Stimulated activated CD8-positive, alpha-beta memory T cell treated with anti-CD3 and anti-CD28 coated beads, Interleukin-4, amount 100 ng/mL, for 4 hours (primary cell): ENCODE results near the gene CDC25A.
A peak's percentile ranks its signal among the peaks of the same experiment; 100 is the strongest.

Source experiments
- DNase-seq, 2 donors: peaks; one replicate each; pipeline ENCODE4 v3.0.0-alpha.2; 2020; ENCODE audit warnings: low read depth in 2 of 2, low spot score in 1 of 2

CDC25A gene

DNA sequence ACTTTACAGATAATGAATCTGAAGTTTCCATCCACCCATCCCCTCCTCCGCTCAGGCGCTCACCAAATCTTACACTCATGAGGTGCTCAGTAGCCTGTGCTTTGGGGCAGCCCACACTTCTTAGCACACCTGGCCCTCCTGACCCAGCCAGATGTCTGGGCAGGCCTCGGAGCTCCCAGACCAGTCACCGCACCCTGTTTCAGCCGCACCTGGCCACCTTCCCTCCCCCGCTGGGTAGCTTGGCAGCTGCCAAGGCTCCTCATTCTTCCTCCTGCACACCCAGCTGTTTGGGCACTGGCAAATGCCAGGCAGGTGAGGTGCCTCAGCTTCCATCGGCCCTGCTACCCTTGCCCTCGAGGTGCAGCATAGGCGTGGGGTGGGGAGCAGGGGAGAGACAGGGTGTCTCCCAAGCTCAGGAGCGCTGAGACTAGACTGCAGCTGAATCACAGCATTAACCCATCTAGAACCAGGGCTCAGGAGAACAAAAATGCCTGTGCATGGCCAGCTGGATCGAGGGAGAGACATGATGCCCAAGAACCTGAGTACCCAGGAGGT, 45.8 kb downstream of the CDC25A start:
- DNase-seq, result no peak

DNA sequence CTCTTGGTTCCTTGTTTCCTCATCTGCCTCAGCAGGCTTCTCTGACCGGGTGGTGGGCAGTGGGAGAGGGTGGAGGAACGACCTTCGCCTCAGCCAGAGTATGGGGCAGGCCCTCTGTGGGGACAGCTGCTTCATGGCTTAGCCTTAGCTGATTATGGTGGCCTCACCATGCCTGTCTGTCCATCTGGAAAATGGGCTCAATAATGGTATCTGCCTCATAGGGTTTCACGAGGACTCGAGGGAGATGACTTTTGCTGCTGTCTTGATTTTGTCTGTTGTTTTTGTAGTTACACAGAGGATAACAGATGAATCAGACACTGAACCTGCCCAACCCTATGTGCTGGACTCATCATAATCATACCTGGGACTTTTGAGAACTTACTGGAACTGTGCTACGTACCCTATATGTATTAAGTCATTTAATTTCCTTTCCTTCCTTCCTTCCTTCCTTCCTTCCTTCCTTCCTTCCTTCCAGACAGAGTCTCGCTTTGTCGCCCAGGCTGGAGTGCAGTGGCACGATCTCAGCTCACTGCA, 46.5 kb downstream of the CDC25A start:
- DNase-seq, result no peak

DNA sequence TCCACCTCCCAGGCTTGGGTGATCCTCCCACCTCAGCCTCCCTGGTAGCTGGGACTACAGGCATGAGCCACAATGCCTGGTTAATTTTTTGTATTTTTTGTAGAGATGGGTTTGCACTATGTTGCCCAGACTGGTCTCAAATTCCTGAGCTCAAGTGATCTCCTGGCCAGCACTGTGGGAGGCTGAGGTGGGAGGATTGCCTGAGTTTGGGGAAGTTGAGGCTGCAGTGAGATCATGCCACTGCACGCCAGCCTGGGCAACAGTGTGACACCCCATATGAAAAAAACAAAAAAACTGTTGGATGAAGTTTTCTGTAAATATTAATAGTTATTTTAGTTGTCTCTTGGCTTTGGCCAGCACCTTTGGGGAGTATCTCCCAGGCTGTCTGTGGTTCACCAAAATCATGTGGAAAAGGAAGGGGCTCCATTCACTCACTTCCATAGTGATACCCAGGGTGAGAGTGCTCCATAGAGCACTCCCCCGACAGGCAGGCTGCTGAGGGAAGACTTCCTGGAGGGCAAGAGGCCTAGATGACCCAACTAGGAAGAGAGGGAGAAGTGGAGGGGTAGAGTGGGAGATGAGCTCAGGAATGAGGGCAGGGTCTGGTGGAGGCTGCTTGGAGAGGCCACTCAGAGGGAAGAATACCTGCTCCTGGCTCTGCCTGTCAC, 47.1 kb downstream of the CDC25A start:
- no peak for DNase-seq

- no peak for DNase-seq
Measured at GRCh38 chr3:48140336-48140757, 47.9 kb downstream of the CDC25A start.

GRCh38 chr3:48137425-48137999, 50.7 kb downstream of the CDC25A start:
- DNase-seq, result no peak

GRCh38 chr3:48135552-48136495, 52.4 kb downstream of the CDC25A start:
- DNase-seq, result no peak

DNA sequence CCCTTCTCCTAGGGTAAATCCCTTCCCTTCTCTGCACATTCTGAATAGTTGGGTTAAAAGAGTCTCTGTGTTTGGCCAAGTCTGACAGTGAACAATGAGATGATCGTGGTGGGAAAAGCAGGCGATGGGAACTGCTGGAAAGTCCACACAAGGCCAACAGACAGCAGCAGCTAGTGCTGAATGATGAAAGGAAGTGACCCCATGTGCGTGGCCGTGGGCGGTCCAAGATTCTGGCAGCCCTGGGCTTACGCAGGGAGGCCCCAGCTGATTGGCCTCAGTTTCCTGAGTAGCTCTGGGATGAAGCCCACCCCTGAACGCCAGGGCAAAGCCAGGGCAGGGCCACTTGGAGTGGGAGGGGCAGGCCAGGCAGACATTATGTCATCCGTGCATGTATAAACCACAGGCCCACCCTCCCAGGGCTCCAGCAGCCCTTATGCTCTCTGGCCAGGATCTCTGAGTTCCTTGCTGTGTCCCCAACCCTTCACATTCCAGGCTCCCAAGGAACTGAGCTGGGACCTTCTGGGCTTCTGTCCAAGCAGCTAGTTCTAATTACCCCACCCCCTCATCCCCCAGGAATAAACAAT, 57.8 kb downstream of the CDC25A start:
- DNase-seq, result no peak

DNA sequence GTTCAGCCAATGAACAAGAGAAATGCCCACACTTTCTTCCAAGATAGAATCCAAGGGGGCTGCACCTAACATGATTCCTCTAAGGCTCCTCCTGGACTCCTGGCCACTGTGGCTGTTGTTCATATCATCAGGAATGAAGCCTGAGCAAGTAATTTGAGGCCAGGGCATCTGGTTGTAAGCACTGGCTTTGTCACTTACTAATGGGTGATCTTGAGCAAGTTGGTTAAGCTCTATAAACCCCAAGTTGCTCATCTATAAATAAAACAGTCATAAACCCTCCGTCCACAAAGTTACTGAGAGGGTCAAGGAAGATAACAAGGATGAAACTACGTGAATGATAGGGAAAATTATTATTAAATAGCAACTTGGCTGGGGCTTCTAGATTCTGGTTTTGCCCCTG, 58.3 kb downstream of the CDC25A start:
- DNase-seq, result no peak

DNA sequence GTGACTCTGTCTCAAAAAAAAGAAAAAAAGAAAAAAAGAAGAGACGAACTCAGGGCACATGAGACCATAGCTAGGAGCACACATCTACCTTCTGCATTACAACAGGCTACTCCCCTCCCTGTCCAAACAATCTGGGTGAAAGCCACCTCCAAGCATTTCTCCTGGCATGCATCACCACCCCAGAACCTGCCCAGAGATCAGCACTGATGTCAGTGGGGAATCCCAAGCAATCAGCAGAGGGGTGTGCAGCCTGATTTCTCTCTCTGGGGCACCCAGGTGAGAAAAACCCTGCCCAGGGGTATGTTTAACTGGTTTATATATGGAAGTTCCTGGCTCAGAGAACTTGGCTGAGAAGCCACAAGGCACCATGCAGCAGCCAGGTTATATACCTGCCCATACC, 59.4 kb downstream of the CDC25A start:
- no peak for DNase-seq

- no peak for DNase-seq
Measured at GRCh38 chr3:48125886-48126622, 62.2 kb downstream of the CDC25A start.

DNA sequence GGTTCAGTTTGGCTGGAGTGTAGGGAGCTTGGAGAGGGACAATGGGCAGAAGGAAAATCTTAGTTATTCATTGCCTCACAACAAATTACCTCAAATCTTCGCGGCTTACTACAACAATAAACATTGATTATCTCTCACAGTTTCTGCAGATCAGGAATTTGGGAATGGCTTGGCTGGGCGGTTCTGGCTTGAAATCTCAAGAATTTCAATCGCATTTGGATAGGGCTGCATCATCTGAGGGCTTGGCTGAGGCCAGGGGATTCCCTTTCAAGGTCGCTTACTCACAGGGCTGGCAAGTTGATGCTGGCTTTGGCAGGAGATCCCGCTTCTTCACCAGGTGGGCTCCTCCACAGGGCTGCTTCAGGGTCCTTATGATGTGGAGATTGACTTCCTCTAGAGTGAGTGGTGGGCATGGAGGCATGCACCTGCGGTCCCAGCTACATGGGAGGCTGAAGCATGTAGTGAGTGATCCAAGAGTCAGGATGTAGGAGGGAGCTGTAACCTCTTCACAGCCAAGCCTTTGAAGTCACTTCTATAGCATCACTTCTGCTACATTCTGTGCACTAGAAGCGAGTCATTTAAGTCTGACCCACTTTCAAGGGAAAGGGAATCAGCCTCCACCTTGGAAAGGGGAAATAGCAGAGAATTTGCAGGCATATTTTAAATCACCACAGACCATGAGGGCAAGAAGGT, 63.1 kb downstream of the CDC25A start:
- DNase-seq, result no peak

DNA sequence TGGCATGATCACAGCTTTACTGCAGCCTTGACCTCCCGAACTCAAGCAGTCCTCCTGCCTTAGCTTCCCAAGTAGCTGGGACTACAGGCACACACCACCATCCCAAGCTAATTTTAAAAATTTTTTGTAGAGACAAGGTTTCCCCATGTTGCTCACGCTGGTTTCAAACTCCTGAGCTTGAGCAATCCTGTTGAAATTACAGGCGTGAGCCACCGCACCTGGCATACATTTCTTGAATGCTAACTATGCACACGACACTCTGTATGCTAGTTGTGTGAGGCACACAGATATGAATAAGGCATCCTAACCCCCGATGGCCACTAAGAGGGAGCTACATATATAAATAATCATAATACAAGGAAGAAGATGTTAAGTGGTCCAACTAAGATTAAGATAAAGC, 64.9 kb downstream of the CDC25A start:
- DNase-seq, result no peak

DNA sequence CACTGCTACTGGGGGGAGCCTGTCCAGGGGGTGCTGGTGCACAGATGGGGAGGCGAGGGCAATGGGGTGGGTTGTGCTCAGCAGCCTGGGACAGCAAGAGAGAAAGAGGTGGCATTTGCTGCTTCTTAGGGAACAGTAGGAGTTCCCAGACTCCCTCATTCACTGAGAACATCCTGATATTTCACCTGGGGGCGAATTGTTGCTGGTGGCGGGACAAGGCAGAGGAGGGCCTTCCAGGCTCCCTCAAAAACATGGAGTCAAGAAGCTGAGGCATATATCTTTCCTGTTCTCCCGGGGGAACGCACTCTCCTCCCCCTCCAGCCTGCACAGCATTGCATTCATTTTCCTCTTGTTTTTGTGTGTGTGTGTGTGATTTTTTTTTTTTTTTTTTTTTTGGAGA, 65.7 kb downstream of the CDC25A start:
- DNase-seq, result no peak

- DNase-seq, result no peak
Measured at GRCh38 chr3:48120223-48120622, 68.0 kb downstream of the CDC25A start.

DNA sequence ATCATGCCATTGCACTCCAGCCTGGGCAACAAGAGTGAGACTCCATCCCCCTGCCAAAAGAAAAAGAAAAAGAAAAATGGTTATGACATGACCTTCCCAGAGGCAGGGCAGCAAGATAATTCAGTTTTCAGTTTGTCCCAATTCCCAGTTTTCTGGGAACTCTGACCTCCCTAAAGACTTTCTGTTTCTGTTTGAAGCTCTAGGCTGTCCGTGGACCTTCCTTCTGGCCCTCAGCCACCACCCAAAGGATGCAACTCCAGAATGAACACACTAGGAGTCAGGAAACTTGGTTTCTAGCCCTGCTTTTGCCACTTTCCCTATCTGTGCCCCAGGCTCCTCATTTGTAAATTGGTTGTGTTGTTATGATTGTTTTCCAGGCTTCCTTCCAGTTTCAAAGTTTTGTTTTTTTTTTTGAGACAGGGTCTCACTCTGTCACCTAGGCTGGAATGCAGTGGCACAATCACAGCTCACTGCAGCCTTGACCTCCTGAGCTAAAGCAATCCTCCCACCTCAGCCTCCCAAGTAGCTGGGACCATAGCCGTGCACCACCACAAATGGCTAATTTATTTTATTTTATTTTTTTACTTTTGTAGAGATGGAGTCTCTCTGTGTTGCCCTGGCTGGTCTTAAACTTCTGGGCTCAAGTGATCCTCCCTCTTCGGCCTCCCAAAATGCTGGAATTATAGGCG, 68.6 kb downstream of the CDC25A start:
- no peak for DNase-seq

DNA sequence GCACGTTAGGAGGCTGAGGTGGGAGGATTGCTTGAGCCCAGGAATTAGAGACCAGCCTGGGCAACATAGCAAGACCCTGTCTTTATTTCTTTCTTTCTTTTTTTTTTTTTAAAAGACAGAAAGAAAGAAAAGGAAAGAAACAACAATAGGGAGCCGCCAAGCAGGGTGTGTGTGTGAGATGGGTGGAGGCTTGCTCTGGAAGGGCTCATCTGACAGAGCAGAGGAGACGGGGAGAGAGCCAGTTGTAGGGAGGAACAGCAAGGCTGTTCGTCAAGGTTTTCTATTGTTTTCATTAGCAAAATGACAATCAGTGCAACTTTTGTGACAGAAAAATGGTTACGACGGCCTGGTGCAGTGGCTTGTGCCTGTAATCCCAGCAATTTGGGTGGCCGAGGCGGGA, 69.3 kb downstream of the CDC25A start:
- no peak for DNase-seq

- DNase-seq, result no peak
Measured at GRCh38 chr3:48118322-48118721, 69.9 kb downstream of the CDC25A start.

DNA sequence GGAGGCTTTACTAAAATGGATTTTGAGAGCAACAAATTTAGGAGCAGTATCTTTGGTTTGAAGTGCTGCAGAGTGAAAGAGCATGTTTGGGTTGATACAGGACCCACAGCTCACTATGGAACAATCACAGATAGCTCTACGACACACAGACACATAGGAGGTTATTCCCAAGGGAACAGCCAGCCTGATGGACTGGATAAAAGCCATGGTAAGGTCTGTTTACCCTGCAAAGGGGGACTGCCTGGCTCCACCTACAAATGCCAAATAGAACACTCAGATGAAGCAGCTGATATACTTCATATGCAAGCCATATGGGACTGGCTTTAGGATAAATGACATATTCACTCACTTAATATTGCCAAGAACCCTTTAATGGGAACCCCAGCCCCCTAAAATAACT, 75.4 kb downstream of the CDC25A start:
- no peak for DNase-seq

DNA sequence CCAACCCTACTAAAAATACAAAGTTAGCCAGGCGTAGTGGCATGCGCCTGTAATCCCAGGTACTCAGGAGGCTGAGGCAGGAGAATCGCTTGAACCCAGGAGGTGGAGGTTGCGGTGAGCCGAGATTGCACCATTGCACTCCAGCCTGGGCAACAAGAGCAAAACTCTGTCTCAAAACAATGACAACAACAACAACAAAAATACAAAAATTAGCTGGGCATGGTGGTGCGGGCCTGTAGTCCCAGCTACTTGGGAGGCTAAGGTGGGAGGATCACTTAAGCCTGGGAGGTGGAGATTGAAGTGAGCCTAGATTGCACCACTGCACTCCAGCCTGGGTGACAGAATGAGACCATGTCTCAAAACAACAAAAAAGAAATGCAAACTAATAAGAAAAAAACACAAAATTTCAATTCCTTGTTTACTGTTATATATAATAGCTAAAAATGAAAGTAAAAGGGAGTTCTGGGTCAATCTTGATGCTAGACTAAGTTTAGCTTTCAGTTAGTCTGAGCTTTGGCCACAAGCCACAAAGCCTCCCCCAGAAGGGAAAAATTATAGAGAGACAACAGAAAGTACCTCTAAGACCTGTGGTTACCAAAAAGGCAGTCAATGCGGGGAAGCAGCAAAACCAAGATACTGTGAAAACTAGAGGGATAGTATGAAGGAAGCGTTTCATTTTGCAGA, 76.0 kb downstream of the CDC25A start:
- peak; percentile 2 to 16 for DNase-seq
